Skeletal muscle satellite cell (primary cell): ENCODE results near the gene ITPR1.
A peak's percentile ranks its signal among the peaks of the same experiment; 100 is the strongest.

Experiments used
- H3K27me3 ChIP-seq: 2 replicates; pipeline ENCODE4 v1.7.0; 2013; ENCODE audit warnings: low read length; ENCODE audit not compliant: control insufficient read depth, insufficient read depth
- H3K36me3 ChIP-seq: 2 replicates; pipeline ENCODE4 v1.7.0; 2013; ENCODE audit warnings: mild to moderate bottlenecking, control low read depth, low read length; ENCODE audit not compliant: insufficient read depth
- H3K4me1 ChIP-seq: 2 replicates; pipeline ENCODE4 v1.7.0; 2013; ENCODE audit warnings: low read length; ENCODE audit not compliant: control insufficient read depth, insufficient read depth
- H3K4me2 ChIP-seq: 2 replicates; pipeline ENCODE4 v1.7.0; 2013; ENCODE audit warnings: mild to moderate bottlenecking, low read length
- H3K4me3 ChIP-seq: 2 replicates; pipeline ENCODE4 v1.7.0; 2013; ENCODE audit warnings: low read length
- H3K9ac ChIP-seq: 2 replicates; pipeline ENCODE4 v1.7.0; 2013; ENCODE audit warnings: mild to moderate bottlenecking, low read depth, low read length, moderate library complexity
- H3K9me3 ChIP-seq: replicated peaks from 2 replicates; pipeline ENCODE4 v1.7.0; 2013; ENCODE audit warnings: mild to moderate bottlenecking, control low read depth, low read length

The ITPR1 gene

GRCh38 chr3:4736284-4736861 is 243.2 kb downstream of the ITPR1 start:
- Histone ChIP-seq H3K9me3 (no peaks in the 10 kb centered on the region), H3K36me3 (no peaks in the 10 kb centered on the region), H3K27me3 (no peaks in the 10 kb centered on the region), H3K4me3 (no peak overlapping the region), H3K4me2 (no peak overlapping the region), H3K9ac (no peak overlapping the region), H3K4me1 (peaks cover 10% of the 10 kb centered on the region)

DNA sequence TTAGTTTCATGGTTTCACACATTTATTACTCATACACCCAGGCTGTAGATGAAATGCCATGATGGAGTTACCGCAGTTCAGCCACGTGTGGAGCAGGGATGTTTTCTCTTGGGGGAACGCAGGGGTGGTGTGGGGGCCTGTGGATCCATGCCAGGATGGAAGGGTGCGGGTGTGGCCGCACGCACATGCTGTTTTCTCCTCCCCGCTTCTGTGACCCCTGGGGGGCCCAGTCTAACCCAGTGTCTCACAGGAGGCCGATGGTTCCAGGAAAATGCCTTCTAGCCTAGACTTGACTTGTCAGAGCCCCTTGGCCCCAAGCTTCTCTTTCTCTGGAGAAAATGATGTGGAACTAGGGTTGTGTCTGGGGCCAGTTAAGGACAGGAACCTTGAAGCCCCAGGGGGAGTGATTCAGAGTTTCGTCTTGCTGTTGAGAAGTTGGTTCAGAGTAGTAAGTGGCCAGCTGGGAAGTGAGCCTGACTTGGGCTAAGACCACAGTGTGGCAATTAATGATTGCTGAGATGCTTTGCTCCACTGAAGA is 245.7 kb downstream of the ITPR1 start:
- peaks cover 20% of the 10 kb centered on the region for H3K4me1 ChIP-seq
- H3K9me3 ChIP-seq = no peaks in the 10 kb centered on the region
- no peak overlapping the region for H3K4me2 ChIP-seq
- H3K36me3 ChIP-seq = no peaks in the 10 kb centered on the region
- no peaks in the 10 kb centered on the region for H3K27me3 ChIP-seq
- no peak overlapping the region for H3K9ac ChIP-seq
- H3K4me3 ChIP-seq = no peak overlapping the region

DNA sequence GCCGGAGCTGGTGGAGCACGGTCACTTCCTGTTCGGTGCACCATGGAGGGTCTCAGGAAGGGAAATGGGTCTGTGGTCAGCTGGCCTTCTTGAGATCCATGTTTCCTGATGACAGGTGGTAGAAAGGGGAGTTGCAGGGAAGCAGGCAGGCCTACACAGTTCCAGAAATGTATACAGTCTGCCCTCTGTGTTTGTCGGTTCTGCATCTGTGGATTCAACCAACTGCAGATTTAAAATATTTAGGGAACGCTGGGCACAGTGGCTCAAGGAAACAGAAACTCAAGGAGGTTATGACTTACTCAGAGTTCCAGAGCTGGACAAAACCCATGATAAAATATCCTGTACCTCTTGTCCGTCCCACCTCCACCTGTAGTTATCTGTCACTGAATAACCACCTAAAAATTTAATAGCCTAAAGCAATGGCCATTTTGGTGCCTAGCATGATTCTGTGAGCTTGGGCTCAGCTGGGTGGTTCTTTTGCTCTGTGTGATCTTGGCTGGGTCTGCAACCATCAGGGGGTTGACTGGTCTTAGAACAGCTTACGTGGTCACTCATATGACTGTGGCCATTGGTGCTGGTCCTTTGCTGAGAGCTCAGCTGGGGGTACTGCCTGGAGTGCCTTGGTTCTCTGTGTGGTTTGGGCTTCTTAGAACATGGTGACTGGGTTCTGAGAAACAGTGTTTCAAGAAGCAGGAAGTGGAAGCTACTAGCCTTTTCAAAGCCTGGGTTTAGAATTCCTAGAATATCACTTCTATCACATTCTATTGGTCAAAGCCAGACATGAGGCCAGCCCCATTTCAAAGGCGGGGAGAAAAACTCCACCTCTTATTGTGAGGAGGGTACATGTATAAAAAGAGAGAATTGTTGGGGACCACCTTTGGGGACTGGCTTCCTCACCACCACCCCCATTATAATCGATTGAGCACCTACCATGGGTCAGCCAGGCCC is 246.4 kb downstream of the ITPR1 start:
- Histone ChIP-seq H3K4me2 (no peak overlapping the region), H3K9me3 (no peaks in the 10 kb centered on the region), H3K9ac (no peak overlapping the region), H3K36me3 (no peaks in the 10 kb centered on the region), H3K4me3 (no peak overlapping the region), H3K27me3 (no peaks in the 10 kb centered on the region), H3K4me1 (peaks cover 25% of the 10 kb centered on the region)

GRCh38 chr3:4740397-4741105 is 247.4 kb downstream of the ITPR1 start:
- peaks cover 29% of the 10 kb centered on the region for H3K4me1 ChIP-seq
- peak overlapping the region; percentile 40 for H3K9ac ChIP-seq
- no peaks in the 10 kb centered on the region for H3K9me3 ChIP-seq
- no peaks in the 10 kb centered on the region for H3K36me3 ChIP-seq
- no peak overlapping the region for H3K4me2 ChIP-seq
- H3K4me3 ChIP-seq = no peak overlapping the region
- H3K27me3 ChIP-seq = no peaks in the 10 kb centered on the region

DNA sequence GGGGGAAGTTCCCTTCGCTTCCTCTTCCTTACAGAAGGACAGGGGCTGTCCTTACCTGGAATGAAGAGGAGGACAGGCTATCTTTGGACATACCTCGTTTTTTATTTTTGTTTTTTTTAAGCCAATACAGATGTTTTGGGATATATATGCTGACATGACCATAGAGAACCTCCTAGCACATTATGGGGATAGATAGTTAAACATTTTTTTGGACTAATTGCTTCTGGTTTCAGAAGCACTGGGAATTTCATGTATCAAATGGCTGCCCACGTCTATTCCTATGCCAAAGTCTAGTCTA is 247.9 kb downstream of the ITPR1 start:
- peaks cover 29% of the 10 kb centered on the region for H3K4me1 ChIP-seq
- H3K27me3 ChIP-seq = no peaks in the 10 kb centered on the region
- H3K4me3 ChIP-seq = no peak overlapping the region
- H3K9ac ChIP-seq = peak overlapping the region; percentile 40
- H3K9me3 ChIP-seq = no peaks in the 10 kb centered on the region
- no peaks in the 10 kb centered on the region for H3K36me3 ChIP-seq
- H3K4me2 ChIP-seq = peak overlapping the region; percentile 12

DNA sequence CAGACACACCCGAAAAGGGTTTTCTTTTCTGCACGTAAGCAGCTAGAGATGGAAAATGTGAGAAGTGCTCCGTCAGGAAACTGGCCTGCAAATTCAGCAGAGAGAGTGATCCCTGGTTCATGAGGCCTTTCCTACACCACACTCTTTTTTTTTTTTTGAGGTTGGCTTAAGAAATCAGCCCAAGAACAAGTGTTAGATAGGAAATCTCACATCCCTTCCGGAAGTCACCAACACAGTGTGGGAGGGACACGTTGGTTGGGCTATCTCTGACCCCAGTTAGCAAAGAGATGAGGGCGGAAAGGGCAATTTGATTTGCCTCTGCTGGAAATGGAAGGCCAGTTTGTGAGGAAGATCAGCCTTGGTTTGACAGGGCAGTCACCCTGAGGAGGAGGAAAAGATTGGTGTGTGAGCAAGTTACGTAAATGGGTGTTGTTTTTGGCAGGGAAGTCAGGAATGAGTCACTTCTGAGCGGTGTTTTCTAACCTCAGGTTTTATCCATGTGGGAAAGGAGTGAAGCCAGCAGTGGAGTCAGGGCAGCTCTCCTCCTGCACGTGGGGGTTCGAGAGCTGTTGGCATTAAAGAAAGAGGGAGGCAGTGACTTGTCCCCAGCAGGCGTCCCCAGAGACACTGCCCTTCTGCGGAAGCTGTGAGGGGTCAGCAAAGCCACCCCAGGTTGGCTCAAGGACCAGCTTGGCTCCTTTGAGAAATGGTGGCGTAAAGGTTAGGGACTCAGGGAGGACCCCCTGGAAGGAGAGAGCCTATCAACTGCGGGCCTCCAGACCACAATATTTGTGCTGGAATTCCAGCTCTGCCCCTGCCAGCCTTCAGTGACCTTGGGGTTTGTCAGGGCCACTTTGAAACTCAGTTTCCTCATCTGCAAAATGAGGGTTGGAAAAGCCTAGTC is 248.5 kb downstream of the ITPR1 start:
- peak overlapping the region; percentile 23 for H3K4me2 ChIP-seq
- H3K4me1 ChIP-seq = peaks cover 34% of the 10 kb centered on the region
- peak overlapping the region; percentile 40 for H3K9ac ChIP-seq
- H3K27me3 ChIP-seq = no peaks in the 10 kb centered on the region
- no peaks in the 10 kb centered on the region for H3K36me3 ChIP-seq
- no peaks in the 10 kb centered on the region for H3K9me3 ChIP-seq
- no peak overlapping the region for H3K4me3 ChIP-seq

DNA sequence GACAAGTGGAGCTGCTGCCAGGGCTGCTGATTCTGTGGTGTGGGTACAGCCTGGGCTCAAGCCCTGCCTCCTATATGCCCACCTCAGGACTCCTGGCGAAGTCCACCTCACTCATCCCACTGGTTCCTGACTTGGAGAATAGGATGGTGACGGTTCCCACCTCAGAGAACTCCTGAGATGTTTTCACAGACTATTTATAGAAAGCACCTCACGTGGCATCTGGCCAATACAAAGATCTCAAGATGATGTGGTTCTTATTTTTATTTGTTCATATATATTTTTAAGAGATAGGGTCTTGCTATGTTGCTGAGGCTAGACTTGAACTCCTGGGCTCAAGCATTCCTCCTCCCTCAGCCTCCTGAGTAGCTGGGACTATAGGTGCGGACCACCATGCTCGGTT is 249.2 kb downstream of the ITPR1 start:
- H3K9me3 ChIP-seq = no peaks in the 10 kb centered on the region
- no peak overlapping the region for H3K4me3 ChIP-seq
- H3K4me1 ChIP-seq = peaks cover 37% of the 10 kb centered on the region
- no peak overlapping the region for H3K4me2 ChIP-seq
- H3K36me3 ChIP-seq = no peaks in the 10 kb centered on the region
- peak overlapping the region; percentile 7 for H3K9ac ChIP-seq
- no peaks in the 10 kb centered on the region for H3K27me3 ChIP-seq

- no peaks in the 10 kb centered on the region for H3K36me3 ChIP-seq
- no peak overlapping the region for H3K4me3 ChIP-seq
- peaks cover 37% of the 10 kb centered on the region for H3K4me1 ChIP-seq
- H3K27me3 ChIP-seq = no peaks in the 10 kb centered on the region
- no peak overlapping the region for H3K4me2 ChIP-seq
- H3K9me3 ChIP-seq = no peaks in the 10 kb centered on the region
- no peak overlapping the region for H3K9ac ChIP-seq
Observed at GRCh38 chr3:4743371-4743770, 250.2 kb downstream of the ITPR1 start.

GRCh38 chr3:4744405-4745234 is 251.5 kb downstream of the ITPR1 start:
- H3K4me2 ChIP-seq = no peak overlapping the region
- H3K27me3 ChIP-seq = no peaks in the 10 kb centered on the region
- H3K4me1 ChIP-seq = peaks cover 37% of the 10 kb centered on the region
- H3K9ac ChIP-seq = no peak overlapping the region
- H3K4me3 ChIP-seq = no peak overlapping the region
- no peaks in the 10 kb centered on the region for H3K36me3 ChIP-seq
- no peaks in the 10 kb centered on the region for H3K9me3 ChIP-seq

DNA sequence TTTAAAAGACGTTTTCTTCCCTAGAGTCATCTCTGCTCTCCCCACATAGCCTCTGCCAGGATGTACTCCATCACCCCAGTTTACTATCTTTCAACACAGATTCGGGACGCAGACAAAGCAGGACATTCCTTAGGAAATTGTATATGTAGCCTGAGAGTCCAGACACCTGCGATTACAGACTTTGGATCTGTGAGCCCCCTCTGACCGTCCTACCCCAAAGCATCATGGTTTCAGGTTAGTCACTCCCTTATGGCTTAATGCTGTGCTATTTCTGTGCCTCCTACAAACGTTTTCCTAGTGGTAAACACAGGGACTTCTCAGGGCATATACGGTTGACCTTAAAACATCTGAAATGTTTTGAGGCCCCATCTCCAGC is 252.1 kb downstream of the ITPR1 start:
- Histone ChIP-seq H3K4me1 (peaks cover 37% of the 10 kb centered on the region), H3K9me3 (no peaks in the 10 kb centered on the region), H3K9ac (no peak overlapping the region), H3K36me3 (no peaks in the 10 kb centered on the region), H3K4me2 (no peak overlapping the region), H3K27me3 (no peaks in the 10 kb centered on the region), H3K4me3 (no peak overlapping the region)
